GM21786 (cell line): Measurements from ENCODE around the gene MAP4K2.

Experiments
- ATAC-seq: cut with Tn5 transposase; IDR thresholded peaks from one replicate; pipeline ENCODE4 v1.9.1; 2021; ENCODE audit not compliant: unreplicated experiment

Gene MAP4K2

DNA sequence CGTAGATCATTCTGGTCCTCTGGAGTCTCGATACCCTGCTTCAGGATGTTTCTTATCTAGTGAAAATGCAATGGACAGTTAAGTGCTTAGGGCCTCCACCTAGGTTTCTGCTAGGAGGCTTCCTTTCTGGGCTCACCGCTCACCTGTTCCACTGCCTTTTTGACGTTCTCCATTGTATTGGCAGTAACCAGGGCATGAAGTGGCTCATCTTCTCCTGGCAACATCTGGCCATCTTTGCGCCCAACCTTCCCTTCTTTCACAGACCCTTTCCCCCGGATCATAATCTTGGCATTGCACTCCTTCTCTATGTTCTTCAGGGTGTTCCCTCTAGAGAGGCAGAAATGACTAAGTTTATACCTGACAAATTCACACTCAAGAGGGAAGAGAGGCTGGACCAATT, 33.7 kb downstream of the MAP4K2 start:
- no peak for ATAC-seq

DNA sequence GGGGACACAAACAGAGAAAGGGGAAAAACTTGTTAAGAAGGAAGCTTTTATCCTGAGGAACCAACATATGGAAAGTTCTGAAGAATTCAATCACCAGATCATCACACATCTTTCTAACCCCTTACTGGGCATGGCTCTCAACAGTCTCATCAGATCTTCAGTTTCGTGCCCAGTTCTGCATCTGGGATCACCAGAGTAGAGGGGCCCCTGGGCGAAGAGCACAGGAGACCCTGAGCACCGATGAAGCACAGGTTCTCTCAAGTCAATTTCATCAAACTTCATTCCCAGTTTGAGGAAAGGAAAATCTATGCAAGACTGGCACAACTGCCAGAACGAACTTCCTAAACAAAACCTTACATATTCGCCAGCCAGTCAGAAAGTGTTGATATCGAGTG, 34.7 kb downstream of the MAP4K2 start:
- ATAC-seq: no peak

DNA sequence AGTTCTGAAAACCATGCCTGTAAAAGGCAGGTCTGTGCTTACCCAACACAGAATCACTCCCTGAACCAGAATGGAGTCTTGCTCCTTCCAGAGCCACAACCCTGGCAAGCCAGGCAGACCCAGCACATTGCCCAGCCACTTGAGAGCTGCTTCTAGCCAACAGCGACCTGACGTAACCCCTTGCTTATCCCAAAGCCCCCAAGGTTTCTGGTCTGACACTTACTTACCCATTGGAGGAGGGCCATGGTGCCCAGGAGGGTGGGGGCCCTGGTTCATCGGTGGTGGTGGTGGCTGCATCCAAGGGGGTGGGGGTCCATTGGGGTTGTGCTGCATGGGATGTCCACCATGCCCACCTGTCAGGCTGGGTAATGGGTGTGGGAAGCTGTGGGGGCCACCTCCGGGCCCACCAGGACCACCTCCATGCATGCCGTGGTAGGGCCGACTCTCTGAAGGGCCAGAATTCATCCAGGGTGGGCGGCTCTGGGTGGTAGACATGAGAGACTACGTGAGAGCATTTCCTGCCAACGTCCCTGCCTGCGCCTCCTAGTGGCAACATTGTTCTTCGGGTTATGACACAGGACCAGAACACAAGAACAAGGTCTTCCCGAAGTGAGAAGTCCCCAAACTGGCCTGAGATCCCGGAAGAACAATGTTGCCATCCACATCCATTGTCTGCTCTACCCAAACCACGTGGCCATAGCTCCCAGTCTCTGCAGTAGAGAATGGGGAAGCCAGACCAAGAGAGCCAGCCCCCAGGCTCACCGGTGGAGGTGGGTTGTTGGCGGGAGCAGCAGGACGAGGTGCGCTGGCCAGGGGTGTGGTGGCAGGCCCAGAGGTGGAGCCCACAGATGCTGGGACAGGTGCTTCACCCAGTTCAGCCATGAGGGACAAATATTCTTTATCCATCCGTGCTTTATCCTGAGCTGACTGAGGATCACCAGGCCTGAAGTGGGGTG, 35.4 kb downstream of the MAP4K2 start:
- no peak for ATAC-seq

DNA sequence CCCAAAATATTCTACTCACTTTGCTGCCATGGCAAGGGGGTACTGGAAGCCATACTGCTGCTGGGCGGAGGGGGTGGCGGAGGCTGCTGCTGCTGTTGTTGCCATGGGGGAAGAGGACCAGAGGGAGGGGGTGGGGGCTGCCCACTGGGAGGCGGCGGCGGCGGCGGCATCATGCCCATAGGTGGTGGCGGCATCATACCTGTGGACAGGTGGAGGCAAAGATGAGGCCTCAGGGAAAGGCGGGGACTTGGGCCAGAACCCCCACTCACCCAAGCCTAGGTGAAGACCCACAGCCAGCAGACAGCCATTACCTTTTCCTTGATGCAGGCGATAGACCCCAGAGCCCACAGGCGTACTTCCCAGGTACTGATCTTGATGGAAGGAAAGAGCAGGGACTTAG, 36.1 kb downstream of the MAP4K2 start:
- no peak for ATAC-seq

DNA sequence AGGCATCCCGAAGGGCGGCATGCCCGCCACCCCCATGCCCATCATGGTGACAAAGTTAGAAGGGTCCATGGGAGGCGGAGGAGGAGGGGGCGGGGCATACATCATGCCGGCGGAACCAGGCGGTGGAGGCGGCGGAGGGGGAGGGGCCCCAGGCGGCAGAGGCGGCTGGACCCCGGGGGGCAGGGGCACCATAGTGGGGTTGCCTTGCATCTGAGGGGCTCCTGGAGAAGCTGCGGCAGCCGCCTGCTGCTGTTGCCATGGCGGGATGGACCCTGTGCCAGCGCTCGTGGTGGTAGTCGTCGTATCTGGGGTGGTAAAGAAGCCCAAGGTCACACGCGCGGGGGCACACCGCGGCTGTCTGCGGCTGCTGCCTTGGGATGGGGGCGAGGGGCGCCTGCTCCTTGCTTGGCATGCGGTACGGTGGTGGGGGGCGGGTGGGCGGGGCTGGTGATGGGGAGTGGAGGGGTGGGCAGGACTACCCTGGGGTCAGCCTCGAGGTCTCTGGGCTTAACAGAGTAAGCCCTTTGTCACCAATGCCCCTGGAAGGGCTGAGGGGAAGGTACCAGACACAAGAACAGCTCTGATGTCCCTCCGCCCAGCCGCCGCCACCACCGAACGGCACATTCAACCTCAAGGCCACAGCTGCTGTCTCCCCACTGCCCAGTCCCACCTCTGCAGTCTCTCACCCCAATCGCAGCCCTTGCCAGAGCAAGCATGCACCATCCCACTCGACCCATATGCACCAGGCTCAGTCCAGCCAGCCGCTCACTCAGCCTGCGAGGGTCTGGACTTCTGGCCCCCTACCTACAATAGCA, 37.0 kb downstream of the MAP4K2 start:
- no peak for ATAC-seq

DNA sequence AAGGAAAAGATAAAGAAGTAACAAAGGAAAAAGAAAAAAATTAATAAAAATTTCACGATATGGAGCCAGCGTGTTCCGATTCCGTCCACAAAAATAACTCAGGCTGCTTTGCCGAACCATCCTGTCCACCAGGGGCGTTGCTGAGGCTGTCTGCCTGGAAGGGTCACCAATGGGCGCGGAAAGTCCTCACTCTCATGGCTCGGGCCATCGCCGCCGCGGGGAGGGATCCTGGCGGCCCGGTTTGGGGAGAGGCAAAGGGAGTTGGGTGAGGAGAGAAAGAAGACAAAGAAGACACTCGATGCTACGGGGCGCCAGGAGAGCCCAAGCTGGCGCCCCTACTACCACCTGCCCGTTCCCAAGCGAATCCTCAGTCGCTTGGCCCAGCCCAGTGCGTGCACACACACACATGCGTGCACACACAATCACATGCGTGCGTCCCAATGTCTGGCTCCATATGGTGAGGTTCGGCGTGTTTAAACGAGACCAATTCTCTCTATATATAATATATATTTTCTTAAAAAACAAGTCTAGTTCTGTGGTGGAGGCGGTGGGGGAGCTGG, 37.6 kb downstream of the MAP4K2 start:
- no peak for ATAC-seq

DNA sequence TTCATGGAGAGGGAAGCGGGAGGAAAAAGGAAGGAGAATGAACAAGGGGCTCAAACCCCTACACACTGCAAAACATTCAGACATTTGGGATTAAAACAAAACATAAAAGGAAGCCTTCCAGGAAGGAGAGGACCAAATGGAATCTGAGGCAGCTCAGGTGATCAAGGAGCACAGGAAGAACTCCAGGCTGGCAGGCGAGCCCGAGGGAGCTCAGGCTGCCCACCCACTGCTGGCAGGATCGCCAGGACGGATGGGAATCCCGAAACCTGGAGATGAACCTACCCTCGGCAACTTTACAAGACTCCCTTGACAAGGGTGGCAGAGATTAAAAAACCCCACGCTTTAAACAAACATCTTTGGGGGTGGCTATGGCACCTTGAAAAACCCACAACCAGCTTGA, 38.3 kb downstream of the MAP4K2 start:
- ATAC-seq: no peak

DNA sequence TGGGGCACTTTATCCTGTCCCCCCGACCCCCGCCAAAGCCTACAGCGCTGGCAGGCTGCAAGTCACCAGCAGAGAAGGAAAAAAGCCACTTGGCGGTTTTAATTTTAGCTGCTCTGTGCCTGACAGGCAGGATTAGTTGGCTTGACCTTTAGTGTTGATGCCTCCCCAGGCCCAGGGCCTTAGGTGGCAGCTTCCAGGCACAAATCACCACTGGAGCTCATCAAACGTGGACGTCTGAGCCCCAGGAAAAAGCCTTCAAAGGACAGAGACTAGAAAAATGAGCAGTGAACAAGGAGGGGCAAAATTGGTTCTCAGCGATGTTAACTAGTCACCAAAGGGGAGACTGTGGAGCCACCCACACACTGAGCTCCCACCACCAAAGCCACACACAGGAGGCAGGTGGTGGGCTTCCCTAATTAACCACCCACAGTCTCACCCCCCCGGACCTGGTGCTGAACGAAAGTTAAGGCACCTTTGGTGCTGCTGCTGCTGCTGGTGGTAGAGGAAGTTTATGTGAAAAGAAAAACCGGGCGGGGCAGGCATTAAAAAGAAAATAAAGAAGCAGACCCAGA, 38.9 kb downstream of the MAP4K2 start:
- ATAC-seq: no peak

DNA sequence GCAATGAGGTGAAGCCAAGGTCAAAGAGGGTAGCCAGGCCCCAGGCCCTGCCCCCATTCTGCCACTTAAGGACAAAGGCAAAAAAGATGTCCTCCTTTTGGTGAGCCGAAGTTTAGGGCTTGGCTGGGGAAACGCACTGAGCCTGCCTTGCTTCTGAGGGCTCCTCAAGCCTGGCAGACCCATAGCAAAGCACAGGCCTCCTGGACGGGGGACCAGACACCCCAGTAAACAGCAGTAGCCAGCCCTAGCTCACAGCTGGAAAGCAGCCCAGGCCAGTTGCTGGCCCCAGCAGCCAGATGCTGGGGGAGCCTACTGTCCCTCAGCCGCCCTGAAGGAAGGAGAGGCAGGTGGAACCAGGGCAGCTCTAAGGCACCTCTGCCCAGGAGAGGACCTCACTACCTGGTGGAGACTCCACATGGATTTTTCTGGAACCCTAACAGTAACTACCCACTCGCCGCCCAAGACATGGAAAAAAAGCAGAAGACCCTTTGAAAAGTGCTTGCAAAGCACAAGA, 39.4 kb downstream of the MAP4K2 start:
- no peak for ATAC-seq

DNA sequence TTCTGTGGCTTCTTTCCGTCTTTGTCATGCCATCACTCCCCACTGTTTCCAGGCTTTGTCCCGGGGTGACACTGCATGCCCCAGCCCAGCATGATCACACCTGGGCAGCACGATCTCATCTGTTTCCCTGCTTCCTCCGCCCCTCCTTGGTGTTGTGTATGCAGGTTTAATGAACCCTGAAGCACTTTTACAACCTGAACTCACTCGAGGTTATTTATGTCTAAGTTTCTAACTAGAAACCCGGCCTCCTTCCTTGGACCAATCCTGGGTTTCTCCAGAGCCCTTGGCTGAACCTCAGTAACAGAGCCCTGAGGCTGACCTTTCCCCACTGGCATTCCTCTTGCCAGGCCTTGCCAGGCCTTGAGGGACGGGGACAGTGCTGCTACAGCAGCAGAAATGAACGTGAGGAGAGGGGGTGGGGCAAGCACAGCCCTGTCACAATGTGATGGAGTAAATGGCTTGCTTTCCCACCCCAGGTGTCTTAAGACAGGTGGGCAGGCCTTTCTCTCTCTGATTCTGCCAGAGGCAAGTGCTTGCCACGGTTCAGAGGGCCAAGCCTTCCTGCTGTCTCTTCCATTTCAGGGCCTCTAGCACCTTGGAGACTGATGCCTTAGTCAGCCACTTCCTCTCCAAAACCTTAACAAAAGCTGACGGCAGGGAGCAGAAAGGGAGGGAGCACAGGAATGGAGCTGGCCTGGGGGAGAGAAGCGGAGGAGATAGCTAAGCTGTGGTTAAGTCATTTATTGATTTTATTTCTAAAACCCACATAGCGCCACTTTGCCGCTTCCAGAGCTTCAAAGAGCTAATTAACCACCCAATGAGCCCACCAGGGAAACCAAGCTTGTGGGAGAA, 40.1 kb downstream of the MAP4K2 start:
- ATAC-seq: no peak

DNA sequence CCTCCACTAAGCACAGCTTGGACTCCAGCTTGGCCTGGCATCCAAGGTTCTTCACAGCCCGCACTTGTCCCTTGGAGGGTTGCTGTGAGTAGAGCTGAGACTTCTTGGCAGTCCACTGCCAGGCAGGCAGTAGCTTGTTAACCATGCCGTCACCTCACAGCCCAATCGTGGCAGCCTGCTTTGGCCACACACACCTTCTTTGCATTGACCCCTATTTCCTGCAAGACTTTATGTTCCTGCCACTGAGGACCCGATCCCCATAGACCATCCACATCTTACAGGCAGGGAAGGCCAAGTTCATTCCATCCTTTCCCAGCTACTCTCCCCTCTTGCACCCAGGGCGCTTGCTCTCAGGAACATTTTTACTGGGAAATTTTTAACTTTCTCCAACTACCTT, 40.7 kb downstream of the MAP4K2 start:
- ATAC-seq: no peak

DNA sequence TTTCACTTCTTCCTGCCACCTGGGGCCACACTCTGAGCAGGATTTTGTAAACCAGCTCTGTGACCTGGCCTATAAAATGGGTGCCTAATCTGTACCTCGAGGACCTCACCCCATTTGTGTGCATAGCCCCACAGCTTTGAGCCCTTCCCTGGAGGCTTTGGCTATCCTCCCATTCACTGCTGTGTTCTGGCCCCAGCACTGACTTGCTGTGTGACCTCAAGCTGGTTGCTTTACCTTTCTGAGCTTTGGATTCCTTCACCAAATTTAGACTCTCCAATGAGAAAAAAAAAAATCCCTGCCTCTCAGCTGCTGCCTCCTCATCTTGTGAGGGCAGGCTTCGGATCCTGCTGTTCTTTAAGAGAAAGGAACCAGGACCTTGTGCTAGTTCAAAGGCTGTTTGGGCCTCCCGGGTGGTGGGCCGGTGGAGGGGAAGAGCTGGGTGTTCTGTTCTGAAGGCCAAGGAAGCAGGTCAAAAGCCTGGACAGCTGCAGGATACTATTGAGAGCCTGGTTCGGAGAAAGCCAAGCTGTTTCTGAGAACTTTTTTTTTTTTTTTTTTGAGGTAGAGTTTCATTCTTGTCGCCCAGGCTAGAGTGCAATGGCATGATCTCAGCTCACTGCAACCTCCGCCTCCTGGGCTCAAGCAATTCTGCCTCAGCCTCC, 42.1 kb downstream of the MAP4K2 start:
- no peak for ATAC-seq

DNA sequence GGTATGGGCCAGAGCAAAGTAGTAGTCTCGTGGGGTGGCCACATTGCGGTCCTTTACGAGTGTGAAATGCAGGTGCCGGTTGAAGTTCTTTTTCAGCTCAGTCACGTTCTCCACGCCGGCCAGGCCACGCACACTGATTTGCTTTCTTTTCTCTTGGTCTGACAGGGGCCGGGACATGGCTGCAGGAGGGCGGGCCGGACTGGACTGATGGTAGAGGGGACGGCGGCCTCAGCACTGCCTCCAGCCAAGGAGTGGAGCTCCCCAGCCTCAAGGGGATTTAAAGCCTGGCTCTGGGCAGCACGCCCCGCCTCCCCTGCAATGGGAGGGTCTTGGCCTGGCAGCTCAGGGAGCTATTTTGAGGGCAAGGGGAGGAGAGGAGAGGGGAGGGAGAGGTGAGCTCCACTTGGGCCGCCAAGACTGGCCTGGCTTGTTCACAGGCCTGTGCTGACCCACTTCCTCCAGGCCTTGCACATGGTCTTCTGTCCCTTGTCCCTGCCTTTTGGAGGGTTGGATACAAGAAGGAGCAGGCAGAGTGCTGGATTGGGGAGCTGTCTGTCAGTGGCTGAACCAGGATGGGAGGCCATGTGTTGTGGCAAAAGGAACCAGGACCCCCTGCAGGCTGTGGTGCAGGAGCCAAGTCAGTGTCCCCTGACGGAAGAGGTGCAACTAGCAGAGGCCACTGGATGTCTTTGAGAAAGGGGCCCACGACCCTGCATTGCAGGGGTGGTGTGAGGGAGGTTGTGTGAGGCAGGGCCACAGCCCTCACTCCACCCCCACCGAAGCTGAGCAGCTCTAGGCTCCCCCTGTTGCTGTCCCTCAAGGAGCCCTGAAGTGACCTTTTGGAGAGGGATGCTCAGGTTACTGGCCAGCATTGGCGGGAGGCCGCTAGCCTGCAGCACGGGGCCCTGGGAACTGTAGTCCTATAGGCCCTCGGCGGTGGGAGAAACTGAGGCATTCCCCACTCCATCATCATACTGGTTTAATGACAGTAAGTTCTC, 43.0 kb downstream of the MAP4K2 start, which contains the start of gene PYGM:
PYGM (minus strand) TSS at position 253 of the 998 bp plus-strand sequence; CDS start at position 177, 76 bp downstream.
- no peak for ATAC-seq

DNA sequence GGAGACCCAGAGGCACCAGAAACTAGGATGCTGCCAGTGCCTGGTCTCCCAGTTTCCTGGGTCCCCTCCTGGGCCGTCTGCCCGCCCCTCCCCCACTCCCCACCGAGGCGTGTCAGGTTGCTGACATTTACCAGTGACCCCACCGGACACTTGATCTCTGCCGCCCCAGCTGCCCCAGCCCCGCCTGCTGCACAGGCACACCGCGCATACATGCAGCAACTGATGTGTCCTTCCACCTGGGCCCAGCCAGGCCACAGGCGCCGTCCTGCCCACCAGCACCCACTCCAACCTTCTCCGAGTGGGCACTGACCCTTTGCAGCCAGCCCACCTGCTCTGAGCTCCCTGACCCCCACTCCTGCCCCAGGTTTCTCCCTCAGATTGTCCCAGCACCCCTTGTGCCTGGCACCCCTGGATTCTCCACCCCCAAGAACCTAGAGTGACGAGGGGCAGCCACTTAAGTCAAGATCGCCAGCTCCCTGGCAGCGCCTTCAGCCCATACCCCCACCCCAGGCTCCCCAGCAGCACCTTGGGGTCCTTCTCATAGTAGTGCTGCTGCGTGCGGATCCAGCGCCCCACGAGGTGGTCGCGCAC, 43.8 kb downstream of the MAP4K2 start:
- no peak for ATAC-seq

DNA sequence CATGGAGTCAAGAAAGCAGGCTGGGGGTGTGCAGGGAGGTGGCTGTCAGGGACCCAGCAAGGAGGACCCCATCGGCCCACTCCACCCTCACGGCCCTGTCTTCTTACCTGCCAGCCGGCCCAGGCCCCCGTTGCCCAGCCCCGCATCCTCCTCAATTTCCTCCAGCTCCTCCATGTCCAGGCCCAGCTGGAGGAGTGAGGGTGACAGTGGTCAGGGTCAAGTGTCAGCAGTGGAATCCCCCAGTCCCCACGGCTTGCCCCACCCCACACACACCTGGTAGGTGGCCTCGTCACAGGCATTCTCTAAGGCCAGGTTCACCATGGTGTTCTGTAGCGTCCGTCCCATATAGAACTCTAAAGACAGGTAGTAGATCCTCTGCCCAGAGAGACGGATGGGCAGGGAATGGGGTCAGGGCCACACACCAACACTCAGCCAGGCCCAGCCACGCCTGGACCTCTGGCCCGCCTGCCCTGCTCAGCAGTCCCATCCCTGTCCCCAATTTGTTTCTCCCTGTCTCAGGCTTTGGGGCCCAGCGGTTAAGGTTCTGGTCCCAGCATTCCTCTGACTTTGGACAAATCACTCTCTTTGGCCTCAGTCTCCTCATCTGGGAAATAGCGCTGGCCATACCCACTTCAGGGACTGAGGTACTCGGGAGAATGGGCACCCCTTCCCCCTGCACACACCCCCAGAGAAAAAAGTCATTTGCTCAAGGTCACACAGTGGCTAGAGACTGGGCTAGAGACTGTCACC, 44.5 kb downstream of the MAP4K2 start:
- ATAC-seq: no peak

DNA sequence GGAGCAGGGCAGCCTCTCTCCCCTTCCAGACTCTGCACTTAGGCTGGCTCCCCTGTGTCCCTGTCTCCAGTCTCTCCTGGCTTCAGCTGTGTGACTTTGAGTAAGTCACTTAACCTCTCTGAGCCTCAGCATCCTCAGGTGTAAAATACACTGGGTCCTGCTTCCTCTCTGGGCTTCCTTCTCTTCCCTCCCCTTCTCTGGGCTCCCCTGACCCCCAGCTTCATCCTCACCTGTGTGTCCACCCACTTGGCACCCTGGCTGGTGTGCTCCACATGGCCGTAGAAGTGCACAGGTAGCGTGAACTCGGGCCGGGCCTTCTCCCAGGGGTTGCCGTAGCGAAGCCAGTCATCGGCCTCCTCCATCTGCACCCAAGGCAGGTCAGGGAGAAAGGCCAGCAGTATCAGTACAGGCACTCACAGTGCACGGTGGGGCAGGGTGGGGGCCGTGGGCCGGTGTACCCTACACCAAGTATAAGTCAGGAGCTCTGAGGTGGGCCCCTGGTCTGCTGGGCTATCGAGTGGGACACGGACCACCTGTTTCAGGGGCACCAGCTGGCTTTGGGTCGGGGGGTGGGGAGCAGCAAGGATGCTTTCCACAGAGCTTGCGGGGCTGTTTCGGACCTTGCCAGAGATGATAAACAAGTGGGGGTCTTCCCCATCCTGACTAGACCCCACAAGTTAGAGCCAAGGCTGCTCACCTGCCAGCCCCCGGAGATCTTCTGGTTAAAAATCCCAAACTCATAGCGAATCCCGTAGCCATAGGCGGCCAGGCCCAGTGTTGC, 45.3 kb downstream of the MAP4K2 start:
- no peak for ATAC-seq
